ENCODE measurements around the gene TRIM71.

GRCh38 chr3:32852146-32852545 lies 34.3 kb downstream of the TRIM71 start:
- TF ChIP-seq, protein P1, sequence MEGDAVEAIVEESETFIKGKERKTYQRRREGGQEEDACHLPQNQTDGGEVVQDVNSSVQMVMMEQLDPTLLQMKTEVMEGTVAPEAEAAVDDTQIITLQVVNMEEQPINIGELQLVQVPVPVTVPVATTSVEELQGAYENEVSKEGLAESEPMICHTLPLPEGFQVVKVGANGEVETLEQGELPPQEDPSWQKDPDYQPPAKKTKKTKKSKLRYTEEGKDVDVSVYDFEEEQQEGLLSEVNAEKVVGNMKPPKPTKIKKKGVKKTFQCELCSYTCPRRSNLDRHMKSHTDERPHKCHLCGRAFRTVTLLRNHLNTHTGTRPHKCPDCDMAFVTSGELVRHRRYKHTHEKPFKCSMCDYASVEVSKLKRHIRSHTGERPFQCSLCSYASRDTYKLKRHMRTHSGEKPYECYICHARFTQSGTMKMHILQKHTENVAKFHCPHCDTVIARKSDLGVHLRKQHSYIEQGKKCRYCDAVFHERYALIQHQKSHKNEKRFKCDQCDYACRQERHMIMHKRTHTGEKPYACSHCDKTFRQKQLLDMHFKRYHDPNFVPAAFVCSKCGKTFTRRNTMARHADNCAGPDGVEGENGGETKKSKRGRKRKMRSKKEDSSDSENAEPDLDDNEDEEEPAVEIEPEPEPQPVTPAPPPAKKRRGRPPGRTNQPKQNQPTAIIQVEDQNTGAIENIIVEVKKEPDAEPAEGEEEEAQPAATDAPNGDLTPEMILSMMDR (IDR thresholded peaks at IDR 0.05; ENCODE audit: insufficient read depth, low read length, poor library complexity, severe bottlenecking) = no peak
- TF ChIP-seq EZH2phosphoT487 (conservative IDR thresholded peaks at IDR 0.05; ENCODE audit: low read length) = no peak
